GM19468 (cell line): ENCODE results near the gene MLYCD.
"Not testable (repeated sequence)": the region's sequence is repeated elsewhere in the genome, so short reads cannot be mapped to it uniquely, and the experiment has no call there.

Experiments used
- ATAC-seq: cut with Tn5 transposase; IDR thresholded peaks from one replicate; pipeline ENCODE4 v1.9.1; 2021; ENCODE audit warnings: mild to moderate bottlenecking, moderate library complexity, moderate number of reproducible peaks; ENCODE audit not compliant: unreplicated experiment; ENCODE audit errors: extremely low read depth

The MLYCD gene

DNA sequence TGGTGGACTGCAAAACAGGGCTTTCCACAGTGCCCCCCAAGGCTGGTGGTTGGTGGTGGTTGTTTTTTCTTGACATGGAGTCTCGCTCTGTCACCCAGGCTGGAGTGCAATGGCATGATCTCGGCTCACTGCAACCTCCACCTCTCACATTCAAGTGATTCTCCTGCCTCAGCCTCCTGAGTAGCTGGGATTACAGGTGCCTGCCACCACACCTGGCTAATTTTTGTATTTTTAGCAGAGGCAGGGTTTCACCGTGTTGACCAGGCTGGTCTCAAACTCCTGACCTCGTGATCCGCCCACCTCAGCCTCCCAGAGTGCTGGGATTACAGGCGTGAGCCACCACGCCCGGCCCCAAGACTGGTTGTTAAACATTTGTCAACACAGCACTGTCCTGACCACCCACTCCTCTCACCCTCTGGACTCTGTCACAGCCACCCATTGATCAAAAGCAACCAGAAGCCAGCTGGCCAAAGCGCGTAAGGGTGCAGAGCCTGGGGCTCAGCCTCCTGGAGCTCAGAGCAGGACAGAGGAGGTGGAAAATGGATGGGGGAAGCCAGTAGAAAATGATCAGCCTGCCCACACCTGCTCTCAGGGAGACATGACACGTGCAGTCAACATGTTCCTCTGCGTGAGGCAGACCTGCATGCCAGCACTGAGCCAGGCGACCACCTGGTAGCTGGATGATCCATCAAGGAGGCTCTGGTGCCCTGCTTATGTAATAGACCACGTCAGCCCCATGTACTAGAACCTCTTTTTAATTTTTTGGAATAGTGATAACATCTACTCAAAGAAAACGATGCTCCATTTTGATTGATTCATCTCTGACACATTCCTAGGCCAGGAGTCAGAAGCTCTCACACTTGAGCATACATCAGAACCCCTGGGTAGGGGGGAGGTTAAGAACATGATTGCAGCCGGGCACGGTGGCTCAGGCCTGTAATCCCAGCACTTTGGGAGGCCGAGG, 39.3 kb downstream of the MLYCD start:
- ATAC-seq = no peak

DNA sequence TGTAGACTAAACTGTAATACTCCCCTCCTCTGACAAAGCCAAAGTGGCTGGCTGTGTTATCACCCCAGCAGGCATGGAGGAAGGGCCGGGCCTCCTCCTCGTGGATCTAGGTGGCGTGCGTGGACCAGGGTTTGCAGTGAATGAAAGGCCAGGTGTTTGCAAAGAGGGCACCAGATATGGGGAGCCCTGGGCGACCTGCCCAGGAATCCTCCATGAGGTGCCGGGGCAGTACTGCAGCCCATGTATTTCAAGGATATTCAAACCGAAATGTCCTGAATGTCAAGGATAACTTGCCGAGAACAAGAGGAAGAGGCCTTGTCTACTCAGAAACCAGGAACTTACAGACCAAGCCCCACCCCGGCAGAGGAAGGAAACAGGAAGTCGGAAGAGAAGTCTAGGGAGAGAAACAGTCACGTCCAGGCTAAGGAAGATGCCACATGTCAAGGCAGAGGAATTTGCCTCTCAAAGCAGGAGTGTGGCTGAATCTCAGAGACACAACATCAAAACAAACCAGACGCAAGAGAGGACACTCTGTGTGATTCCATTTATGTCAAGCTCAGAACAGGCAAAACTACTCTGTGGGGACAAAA, 40.4 kb downstream of the MLYCD start:
- ATAC-seq = no peak

DNA sequence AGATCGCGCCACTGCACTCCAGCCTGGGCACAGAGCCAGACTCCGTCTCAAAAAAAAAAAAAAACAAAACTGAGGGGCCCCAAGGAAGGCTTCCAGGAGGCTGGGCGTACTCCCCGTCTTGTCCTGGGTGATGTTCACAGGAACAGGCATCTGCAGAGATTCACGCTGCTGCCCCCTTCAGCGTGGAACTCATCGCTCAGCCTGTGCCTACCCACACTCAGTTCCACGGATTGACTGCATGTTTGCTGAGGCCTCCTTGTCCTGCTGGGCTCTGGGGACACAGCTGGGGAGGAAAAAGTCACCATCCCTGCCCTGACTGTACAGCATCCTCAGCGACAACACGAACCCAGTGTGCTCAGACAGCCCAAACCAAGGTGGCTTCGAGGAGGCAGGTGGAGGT, 41.2 kb downstream of the MLYCD start:
- no peak for ATAC-seq

DNA sequence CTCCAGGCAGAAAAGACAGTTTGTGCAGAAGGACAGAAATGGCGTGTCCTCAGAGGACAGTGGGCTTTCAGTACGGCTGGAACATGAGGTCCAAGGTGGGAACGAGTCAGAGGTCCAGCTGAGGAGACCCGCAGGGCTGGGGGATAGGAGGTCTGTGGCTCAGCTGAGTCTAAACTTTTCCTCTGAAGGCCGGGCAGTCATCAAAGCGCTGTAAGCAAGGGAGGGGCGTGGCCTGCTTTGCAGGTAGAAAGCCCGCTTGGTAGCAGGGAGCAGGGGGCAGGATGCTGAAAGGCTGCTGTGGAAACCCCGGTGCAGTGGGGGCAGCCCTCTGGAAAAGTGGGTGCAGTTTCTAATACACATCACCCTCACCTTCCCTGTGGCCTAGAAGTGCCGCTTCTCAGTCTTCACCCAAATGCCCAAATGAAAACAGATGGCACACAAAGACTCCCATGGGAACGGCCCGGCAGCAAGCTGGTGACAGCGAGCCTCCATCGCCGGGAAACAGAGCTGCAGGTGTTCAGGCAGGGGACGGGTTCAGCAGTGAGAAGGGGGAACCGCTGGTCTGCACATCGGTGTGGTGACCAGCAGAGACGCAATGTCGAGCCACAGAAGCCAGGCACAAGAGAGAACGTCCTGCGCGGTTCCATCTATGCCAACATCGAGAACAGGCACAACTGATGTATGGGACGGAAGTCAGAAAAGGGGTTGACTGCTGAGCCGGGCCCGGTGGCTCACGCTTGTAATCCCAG, 41.9 kb downstream of the MLYCD start:
- ATAC-seq = no peak

DNA sequence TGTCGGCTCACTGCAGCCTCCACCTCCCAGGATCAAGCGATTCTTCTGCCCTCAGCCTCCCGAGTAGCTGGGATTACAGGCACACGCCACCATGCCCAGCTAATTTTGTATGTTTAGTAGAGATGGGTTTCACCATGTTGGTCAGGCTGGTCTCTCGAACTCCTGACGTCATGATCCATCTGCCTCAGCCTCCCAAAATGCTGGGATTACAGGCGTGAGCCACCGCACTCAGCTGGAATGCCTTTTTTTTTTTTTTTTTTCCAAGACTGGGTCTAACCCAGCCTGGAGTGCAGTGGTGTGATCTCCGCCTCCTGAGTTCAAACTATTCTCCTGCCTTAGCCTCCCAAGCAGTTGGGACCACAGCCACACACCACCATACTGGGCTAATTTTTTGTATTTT, 42.6 kb downstream of the MLYCD start:
- ATAC-seq = not testable (repeated sequence)

DNA sequence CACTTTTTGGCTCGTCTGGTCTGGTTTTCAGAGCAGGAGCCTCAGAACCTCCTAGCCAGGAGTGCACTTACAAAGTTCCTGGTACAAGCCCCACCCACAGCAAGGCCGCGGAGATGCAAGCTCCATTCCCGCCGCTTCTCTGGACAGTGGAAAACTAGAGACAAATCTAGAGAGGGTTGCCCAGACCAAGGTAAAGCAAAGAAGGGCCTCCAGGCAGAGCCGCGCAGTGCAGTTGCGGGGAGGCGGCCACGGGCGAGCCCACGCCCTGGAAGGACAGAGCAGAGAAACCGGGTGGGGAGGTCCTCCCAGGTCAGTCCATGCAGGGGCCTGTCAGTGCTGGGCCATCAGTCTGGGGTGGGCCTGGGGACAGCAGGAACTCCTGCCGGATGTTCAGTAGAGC, 43.2 kb downstream of the MLYCD start:
- no peak for ATAC-seq

DNA sequence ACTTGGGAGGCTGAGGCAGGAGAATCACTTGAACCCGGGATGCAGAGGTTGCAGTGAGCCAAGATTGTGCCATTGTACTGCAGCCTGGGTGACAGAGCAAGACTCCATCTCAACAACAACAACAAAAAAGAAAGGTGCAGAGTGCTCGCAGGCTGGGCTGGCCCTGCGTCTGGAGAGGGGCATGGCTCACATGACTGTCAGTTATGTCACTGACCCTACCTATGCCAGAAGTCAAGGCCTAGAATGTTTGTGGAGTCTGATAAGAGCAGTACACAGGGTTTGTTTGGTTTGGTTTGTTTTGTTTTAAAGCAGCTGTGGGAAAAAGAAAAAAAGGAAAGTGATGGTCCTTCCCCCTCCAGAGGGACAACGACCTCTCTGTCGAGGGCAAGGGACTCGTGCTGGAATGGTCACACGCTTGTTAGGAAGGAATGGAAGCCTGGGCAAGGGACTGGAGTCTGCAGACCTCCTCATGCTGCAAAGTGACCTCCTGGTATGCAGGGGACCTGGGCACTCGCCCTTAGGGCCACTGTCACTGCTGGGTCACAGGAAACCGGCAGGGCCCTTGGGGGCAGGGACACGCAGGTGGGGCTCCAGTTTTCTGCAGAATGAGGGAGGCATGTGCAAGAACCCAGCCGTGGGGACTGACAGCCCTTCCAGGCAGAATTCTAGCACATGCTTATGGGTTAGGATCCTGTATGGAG, 44.0 kb downstream of the MLYCD start:
- ATAC-seq = no peak

DNA sequence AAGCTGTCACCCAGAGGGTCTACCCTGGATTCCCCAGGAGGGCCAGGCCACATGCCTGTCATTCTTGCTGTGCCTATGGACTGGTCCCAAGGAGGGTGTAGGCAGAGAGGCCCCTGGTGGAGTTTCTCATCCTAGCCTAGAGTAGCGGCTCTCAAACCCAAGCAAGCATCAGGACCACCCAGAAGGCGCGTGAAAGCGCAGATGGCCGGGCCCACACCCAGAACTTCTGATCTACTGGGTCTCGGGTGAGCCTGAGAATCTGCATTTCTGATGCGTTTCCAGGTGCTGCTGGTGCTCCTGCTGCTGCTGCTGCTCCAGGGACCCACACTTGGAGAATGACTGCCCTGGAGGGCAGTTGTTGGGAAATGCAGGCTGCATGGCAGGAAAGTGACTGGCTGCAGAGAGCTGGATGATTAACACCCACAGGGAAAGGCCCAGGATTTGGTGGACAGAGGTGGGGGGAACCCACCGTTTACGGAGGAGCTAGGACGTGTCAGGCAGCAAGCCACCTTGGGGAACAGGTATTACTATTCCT, 44.7 kb downstream of the MLYCD start:
- ATAC-seq = no peak

DNA sequence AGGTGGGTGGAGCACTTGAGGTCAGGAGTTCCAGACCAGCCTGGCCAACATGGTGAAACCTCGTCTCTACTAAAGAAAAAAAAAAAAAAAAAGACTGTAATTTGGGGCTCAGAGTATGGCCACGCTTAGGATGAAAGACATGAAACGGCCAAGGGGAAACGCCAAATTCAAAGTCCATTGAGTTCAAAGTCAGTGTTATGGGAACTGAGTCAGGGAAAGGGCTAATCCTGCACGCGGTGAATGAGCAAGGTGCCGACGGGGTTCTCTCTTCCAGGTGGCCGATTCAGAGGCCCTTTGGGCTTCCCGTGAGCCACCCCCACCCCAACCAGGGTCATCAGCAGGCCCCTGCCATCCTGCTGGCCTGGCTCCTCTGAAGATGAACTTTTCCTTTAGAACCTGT, 46.7 kb downstream of the MLYCD start:
- ATAC-seq = no peak

DNA sequence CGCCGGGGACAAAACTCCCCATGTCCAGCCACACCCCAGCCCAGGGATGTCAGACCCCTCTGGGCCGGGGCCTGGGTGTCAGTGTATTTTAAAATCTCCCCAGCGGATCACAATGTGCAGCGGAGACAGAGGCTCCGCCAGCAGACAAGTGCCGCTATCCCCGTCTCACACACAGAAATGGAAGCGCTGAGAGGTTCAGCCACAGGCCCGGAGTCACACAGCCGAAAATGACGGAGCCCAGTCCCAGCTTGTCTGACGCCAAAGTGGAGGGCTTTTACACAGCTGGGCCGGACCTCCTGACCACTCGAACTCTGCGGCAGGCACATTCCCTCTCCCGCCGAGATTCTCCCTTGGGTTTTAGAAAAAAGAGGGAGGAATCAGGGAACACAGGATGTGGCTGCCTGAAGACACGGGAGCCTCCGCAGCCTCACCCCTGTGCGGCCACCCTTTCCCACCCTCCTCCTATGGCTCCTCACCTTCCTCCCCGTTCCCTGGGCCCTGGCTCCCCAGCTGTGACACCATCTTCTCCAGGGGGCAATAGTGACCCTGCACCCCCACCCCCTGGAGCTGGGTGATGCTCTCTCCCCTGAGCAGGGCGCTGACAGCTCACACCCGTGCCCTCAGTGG, 47.4 kb downstream of the MLYCD start:
- no peak for ATAC-seq

DNA sequence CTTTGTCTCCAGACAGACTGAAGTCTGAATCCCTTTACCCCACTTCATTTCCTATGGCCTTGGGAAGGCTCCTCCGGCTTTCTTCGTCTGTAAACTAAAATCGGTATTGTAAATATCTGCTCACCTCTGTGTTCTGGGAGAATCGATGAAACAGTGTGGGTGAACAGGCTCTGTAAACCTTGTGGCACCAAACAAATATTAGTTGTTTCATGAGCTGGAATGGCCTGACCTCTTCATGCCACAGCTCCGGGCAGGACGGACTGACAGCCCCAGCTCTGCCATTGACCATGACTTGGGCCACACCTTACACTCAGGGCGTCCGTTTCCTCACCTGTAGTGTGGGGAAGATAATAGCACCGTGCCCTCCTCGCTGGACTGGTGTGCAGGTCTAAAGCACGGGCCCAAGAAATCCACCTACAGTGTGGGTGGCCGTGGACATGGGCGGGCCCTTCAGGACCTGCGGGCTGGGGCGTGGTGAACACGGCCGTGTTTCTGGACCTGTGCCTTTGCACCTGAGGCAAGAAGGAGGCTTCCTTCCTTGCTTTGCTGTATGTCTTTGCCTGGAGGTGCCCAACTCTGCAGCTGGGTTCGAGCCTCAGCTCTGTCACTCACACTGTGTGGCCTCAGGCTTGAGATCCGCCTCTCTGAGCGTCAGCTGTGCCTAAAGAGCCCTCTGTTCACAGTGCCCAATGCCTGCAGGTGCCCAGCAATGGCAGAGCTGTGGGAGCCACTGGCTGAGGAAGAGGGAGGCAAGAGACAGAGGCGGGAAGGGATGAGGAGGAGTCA, 48.1 kb downstream of the MLYCD start:
- no peak for ATAC-seq

DNA sequence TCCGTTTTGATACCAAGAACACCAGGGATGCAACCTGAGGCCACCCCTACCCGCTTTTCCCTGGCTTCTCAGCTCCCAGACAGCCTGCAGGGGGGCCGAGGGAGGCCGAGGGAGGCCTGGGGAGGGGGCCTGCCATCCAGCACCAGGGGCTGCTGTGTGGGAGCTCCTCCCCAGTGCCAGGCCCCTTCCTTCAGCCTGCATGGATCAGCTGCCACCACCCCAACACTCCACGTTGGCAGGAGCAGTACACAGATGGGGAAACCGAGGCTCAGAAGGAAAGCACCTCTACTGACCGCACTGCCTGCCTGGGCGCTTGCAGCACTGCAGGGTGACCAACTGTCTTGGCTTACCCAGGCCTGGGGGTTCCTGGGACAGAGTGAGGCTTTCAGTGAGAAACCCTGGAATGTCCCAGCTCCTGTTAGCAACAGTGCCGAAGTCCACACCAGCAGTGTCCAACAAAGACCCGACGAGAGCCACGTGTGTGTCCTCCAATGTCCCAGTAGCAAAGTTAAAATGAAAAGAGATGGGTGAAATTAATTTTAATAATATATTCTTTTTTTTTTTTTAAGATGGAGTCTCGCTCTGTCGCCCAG, 48.8 kb downstream of the MLYCD start:
- ATAC-seq = no peak

DNA sequence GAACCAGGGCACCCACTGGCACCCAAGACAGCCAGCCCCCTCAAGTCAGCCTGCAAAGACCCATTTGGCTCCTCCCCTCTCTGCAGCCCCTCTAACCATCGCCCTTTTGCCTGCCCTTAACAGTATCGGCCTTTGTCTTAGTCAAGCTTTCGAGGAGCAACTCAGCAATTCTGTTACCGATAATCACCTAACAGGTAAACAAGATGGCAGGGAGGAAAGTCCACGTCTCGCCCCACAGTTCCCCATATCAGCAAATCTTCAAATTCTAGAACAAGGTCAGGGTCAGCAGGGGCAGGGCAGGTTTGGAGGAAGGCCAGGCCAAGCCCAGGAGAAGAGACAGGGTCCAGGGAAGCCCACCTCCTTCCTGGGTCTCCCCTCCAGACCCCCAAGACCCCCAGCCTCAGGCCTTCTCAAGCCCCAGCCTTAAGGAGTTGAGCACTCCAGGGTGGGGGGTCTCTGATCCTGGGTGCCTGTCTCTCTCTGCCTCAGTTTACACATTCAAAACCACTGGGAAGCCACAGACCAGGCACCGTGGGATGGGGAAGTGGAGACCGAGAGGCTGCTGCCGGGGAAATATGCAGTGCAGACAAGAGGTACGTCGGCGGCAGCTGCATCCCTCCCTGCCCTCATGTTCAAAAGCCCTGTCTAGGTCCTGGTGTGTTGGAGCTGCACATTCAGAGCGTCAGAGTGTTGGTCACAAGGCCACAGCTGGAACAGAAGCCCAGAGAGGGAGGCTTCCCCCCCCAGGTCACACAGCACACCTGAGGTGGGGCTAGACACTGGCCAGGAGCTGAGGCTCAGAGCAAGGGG, 50.2 kb downstream of the MLYCD start:
- no peak for ATAC-seq

DNA sequence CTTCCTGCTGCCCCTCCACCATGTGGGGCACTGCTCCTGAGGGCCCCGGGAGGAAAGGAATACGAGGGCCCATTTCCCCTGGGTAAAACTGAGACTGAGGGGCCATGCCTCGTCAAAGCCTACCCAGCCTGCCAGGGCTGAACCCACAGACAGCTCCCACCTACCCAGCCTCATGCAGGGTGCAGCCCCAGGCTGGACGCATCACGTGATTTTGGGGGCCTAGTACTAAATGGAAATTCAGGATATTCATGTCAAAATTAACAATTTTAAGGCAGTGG, 50.7 kb downstream of the MLYCD start:
- ATAC-seq = no peak

DNA sequence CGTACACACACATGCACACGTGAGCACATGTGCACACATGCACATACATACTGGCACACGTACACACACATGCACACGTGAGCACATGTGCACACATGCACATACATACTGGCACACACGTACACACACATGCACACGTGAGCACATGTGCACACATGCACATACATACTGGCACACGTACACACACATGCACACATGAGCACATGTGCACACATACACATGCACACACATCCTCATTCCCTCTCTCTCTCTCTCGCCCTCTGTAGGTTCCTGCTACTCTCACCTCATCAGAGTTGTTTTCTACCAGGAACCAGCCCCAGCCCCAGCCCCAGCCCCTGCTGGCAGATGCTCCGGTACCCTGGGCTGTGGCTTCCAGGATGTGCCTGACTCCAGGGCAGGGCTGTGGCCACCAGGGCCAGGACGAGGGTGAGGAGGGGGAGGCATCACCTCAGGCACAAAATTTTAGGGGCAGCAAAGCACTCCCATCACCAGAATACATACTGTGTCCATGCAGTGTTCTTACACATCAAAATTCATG, 52.0 kb downstream of the MLYCD start:
- not testable (repeated sequence) for ATAC-seq

DNA sequence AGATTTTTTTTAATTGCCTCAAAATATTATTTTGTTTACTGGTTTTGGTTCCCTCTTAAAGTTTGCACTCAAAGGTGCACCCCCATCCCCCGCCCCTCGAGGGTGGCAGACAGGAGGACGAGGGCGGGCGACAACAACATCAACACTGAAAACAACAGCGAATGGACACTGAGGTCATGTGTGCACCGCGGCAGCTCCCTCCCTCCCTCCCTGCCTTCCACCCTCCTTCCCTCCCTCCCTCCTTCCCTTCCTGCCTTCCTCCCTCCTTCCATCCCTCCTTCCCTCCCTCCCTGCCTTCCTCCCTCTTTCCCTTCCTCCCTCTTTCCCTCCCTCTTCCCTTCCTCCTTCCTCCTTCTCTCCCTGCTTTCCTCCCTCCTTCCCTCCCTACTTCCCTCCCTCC, 52.6 kb downstream of the MLYCD start:
- ATAC-seq = no peak

DNA sequence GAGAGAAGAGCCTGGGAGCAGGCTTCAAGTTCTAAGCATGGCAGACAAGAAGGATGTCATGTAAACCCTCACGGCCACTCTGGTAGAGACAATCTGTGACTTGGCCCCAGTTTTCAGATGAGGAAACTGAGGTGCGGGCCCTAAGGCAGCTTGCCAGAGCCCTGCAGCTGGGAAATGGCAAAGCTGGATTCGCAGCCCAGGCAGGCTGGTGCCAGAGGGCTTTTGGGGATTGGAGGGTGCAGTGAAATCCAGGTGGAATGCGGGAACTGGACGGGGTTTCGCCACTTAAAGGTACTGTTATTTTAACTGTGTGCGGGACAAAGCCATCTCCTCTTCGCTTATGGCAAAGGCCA, 53.6 kb downstream of the MLYCD start:
- ATAC-seq = no peak
